HG03066 (cell line): ENCODE results near the gene FOXN1.
"Not testable (repeated sequence)": the region's sequence is repeated elsewhere in the genome, so short reads cannot be mapped to it uniquely, and the experiment has no call there.

ENCODE experiments used
- ATAC-seq: cut with Tn5 transposase; IDR thresholded peaks from one replicate; pipeline ENCODE4 v1.9.1; 2021; ENCODE audit warnings: low read depth; ENCODE audit not compliant: unreplicated experiment

The FOXN1 gene

GRCh38 chr17:28505986-28506665 is at the start of gene FOXN1:
TSS of gene FOXN1 (plus strand) at chr17:28506348. CDS start at chr17:28523970, 17,622 bp downstream.
- no peak for ATAC-seq

GRCh38 chr17:28457890-28458289 is 48.3 kb upstream of the FOXN1 start:
- no peak for ATAC-seq

- not testable (repeated sequence) for ATAC-seq
Observed at GRCh38 chr17:28458881-28459280, 47.3 kb upstream of the FOXN1 start.

- no peak for ATAC-seq
Observed at GRCh38 chr17:28460901-28461300, 45.2 kb upstream of the FOXN1 start.

GRCh38 chr17:28466001-28466400 is 40.1 kb upstream of the FOXN1 start:
- no peak for ATAC-seq

- ATAC-seq, result no peak
Observed at GRCh38 chr17:28466521-28467048, 39.6 kb upstream of the FOXN1 start.

GRCh38 chr17:28467456-28468025 is 38.6 kb upstream of the FOXN1 start:
- no peak for ATAC-seq

GRCh38 chr17:28468033-28468735 is 38.0 kb upstream of the FOXN1 start:
- ATAC-seq, result not testable (repeated sequence)

- no peak for ATAC-seq
Observed at GRCh38 chr17:28468781-28469180, 37.4 kb upstream of the FOXN1 start.

- ATAC-seq, result no peak
Observed at GRCh38 chr17:28469376-28469775, 36.8 kb upstream of the FOXN1 start.

GRCh38 chr17:28470266-28470913 is 35.8 kb upstream of the FOXN1 start:
- no peak for ATAC-seq

GRCh38 chr17:28470914-28471366 is 35.2 kb upstream of the FOXN1 start:
- ATAC-seq, result no peak

GRCh38 chr17:28471531-28472342 is 34.4 kb upstream of the FOXN1 start:
- no peak for ATAC-seq

- ATAC-seq, result no peak
Observed at GRCh38 chr17:28472871-28473497, 33.2 kb upstream of the FOXN1 start.

- no peak for ATAC-seq
Observed at GRCh38 chr17:28473542-28473941, 32.6 kb upstream of the FOXN1 start, which contains the start of gene SLC13A2. TSS of gene SLC13A2 (plus strand) at chr17:28473644. CDS start at chr17:28473713, 69 bp downstream.

- no peak for ATAC-seq
Observed at GRCh38 chr17:28474111-28474531, 32.0 kb upstream of the FOXN1 start.

- ATAC-seq, result no peak
Observed at GRCh38 chr17:28475151-28475900, 30.8 kb upstream of the FOXN1 start.

GRCh38 chr17:28476076-28476865 is 29.9 kb upstream of the FOXN1 start:
- no peak for ATAC-seq
